GM12865 (cell line): ENCODE results near the gene CCM2.
"Not testable (repeated sequence)": the region's sequence is repeated elsewhere in the genome, so short reads cannot be mapped to it uniquely, and the experiment has no call there.

Source experiments
- DNase-seq: peaks from one replicate; pipeline ENCODE4 v3.0.0; 2010; ENCODE audit warnings: low read depth
- H3K4me3 ChIP-seq: 2 replicates; pipeline ENCODE4 v1.5.1; 2011; ENCODE audit warnings: mild to moderate bottlenecking, low read depth, low read length, control low read depth
- CTCF ChIP-seq: IDR thresholded peaks from 2 replicates; pipeline ENCODE4 v1.5.1; 2011; ENCODE audit warnings: low read length, control low read depth, low read depth, inconsistent platforms; ENCODE audit not compliant: insufficient read depth; ENCODE audit errors: missing control alignments

The CCM2 gene

GRCh38 chr7:45028920-45029344 is 28.9 kb downstream of the CCM2 start:
- peak overlapping the region; percentile 77 for H3K4me3 ChIP-seq
- DNase-seq: no peak
- TF ChIP-seq CTCF: no peak

GRCh38 chr7:45031829-45032228 is 31.8 kb downstream of the CCM2 start:
- no peak overlapping the region for H3K4me3 ChIP-seq
- no peak for DNase-seq
- no peak for TF ChIP-seq CTCF

- H3K4me3 ChIP-seq: no peak overlapping the region
- TF ChIP-seq CTCF: no peak
- no peak for DNase-seq
These were observed 32.4 kb downstream of the CCM2 start for GRCh38 chr7:45032421-45032820.

- DNase-seq: no peak
- no peak for TF ChIP-seq CTCF
- H3K4me3 ChIP-seq: no peak overlapping the region
These were observed 33.4 kb downstream of the CCM2 start for GRCh38 chr7:45033261-45033930.

GRCh38 chr7:45033931-45034290 is 33.9 kb downstream of the CCM2 start:
- no peak overlapping the region for H3K4me3 ChIP-seq
- no peak for TF ChIP-seq CTCF
- no peak for DNase-seq

- not testable (repeated sequence) for H3K4me3 ChIP-seq, DNase-seq
These were observed 34.7 kb downstream of the CCM2 start for GRCh38 chr7:45034710-45035109.

- DNase-seq: no peak
- H3K4me3 ChIP-seq: no peak overlapping the region
- no peak for TF ChIP-seq CTCF
These were observed 35.4 kb downstream of the CCM2 start for GRCh38 chr7:45035371-45035770.
